Measurements from ENCODE around the gene AXL.

The AXL gene

DNA sequence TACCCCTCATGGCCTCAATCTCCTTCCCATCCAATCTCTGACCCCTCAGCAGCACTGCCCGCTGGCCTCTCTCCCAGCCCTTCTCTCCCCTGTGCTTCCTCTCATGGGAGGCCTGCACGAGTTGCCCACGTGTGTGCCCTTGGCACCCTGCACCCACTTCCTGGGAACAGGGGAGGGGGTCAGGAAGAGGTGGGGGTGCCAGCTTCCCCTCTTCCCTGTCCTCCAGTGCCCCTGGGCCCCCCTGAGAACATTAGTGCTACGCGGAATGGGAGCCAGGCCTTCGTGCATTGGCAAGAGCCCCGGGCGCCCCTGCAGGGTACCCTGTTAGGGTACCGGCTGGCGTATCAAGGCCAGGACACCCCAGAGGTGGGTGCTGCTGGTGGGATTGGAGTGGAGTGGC is 19.2 kb downstream of the AXL start:
- DNase-seq: no peak

- no peak for DNase-seq
Measured at GRCh38 chr19:41239363-41239762, 20.3 kb downstream of the AXL start.

- DNase-seq: no peak
Measured at GRCh38 chr19:41239961-41240574, 21.0 kb downstream of the AXL start.

DNA sequence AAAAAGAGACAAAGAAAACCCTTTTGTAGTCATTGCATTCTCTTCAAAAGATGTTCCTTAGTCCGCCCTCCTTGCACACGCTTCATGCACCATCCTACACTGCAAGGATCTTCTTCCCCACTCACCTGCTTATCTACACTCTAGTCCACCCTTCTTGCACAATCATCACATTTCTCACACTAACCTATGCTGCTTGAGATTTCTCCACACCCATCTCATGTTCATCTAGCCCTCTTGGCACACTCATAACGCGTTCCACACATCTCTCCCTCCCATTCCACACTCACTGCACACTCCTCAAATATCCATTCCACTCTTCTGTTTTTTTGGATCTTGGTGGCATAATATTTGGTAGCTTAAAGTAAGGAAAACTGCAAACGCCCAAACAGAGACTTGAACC is 22.8 kb downstream of the AXL start:
- DNase-seq: no peak

DNA sequence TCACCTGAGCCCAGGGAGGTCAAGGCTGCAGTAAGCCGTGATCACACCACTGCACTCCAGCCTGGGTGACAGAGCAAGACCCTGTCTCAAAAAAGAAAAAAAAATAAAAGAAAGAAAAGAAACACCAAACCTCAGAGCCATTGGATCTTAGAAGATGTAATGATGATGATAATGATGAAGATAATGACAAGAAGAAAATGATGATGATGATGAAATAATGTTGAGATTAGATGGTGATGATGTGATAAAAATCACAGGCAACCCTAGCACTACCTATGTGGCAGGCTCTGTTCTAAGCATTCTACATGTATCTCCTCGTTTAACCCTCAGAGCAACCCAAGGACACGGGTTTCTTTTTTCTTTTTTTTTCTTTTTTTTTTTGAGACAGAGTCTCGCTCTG is 25.1 kb downstream of the AXL start:
- DNase-seq: no peak

DNA sequence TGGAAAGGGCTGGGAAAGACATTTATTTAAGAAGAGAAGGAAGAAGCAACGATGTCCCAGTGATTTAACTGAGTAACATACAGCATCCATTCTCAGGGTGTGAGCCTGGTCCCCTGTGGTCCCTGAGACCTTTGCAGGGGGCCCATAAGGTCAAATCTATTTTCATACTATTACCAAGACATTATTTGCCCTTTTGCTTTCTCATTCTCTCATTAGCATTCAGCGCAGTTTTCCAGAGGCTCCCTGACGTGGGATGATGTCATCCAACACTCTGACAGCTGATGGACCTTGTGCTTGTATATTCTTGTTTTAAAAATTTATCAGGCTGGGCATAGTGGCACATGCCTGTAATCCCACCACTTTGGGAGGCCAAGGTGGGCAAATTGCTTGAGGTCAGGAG is 26.8 kb downstream of the AXL start:
- DNase-seq: no peak

DNA sequence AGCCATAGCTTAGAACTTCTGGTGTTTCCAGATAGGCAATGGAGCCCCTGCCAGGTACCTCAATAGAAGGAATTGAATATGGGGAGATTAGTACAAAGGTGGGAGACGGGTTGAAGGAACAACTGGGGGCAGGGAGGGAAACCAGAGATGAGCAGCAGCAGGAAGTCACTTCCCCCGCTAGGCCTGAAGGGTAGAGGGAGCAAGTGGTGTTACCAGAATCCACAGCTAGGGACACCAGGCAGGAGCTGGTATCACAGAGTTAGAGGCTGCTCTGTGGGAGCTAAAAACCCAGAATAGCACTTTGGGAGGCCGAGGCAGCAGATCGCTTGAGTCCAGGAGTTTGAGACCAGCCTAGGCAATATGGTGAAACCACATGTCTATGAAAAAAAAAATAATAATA is 29.9 kb downstream of the AXL start:
- DNase-seq: no peak

DNA sequence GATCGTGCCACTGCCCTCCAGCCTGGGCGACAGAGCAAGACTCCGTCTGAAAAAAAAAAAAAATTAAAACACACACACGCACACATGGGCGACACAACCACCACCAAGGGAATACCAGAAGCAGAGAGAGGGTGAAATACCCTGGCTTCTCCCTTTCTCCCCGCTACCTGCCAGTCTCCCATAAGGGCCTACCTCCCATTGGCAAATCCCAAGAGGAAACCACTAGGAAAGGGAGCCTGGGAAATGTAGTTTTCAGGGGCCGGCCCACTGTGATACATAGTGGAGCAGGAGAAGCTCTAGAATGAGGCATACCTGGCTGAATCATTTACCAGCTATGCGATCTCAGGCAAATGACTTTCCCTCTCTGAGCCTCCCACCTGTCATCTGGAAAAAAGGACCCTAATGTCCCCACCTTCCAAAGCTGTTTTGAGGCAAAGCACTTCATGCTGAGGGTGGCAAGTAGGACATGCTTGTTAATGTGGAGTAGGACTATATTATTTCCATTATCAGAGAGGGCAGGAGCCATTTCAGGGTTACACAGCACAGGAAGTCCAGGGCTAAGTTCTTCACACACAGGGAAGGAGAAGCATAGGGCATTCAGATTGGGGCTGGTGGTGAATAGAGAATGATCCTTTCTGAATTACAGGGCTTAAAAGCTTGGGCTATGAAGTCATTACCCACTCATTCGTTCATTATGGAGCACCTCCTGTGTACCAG is 30.8 kb downstream of the AXL start:
- DNase-seq: no peak

DNA sequence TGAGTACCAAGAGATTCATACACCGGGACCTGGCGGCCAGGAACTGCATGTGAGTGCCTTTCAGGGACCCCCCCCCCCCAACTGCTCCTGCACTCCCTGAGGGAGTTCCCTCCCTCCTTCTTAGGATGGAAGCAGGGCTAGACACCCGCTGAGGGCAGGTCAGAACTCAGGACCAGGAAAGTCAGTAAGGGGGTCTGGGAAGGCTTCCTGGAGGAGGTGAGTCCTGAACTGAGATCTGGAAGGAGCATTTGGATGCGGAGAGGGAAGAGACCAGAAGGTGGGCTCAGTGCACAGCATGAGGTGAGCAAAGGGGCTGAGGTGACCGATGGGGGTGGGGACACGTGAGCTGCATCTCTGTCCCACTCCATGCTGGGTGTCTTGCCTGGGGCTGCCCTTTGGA is 34.6 kb downstream of the AXL start:
- DNase-seq: no peak

DNA sequence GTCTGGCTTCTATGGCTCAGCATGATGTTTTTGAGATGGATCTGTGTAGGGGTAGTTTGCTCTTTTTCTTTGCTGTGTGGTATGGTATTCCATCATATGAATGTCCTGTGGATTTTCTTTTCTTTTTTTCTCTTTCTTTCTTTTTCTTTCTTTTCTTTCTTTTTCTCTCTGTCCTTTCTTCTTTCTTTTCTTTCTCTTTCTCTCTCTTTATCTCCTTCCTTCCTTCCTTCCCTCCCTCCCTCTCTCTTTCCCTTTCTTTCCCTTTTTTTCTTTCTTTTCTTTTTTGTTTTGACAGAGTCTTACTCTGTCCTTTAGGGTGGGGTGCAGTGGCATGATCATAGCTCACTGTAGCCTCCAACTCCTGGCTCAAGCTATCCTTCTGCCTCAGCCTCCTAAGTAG is 36.1 kb downstream of the AXL start:
- DNase-seq: no peak

- DNase-seq: no peak
Measured at GRCh38 chr19:41261474-41262190, 42.6 kb downstream of the AXL start.

DNA sequence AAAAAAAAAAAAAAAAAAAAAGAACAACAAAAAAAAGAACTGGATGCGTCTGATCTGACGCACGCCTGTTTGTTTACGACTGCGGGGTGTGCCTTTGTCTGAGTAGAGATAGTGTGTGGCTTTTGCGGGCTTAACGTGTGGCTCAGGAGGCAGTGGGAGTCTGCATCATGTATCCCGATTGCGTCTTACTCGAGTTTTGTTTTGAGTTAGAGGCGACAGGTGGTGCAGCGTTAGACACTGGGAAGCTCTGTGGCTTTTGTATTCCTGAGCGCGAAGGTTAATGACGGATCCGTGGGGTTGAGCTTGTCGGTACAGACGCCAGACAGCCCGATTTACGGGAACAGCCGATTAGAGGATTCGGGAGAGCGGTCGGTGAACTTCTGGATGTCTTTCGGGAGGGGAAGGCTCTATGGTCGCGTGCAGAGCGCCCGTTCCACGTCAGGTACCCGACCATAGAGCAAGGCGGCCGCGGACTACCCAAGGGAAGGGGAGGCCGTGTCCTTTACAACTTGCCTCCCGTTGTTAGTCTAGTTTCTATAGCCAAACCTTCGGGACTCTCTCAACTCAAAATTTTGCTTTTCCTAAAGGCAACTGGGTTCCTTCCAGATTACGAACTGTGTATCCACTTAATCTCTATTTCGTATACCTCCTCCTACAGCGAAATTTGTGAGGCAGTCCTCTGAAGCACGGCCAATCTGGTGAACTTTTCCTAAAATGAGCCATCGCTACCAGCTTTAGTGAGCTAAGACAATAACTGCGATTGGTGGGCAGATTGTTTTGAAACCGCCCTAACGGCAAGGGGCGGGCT is 44.2 kb downstream of the AXL start:
- peak; percentile 79 to 89 (median 88) for DNase-seq

DNA sequence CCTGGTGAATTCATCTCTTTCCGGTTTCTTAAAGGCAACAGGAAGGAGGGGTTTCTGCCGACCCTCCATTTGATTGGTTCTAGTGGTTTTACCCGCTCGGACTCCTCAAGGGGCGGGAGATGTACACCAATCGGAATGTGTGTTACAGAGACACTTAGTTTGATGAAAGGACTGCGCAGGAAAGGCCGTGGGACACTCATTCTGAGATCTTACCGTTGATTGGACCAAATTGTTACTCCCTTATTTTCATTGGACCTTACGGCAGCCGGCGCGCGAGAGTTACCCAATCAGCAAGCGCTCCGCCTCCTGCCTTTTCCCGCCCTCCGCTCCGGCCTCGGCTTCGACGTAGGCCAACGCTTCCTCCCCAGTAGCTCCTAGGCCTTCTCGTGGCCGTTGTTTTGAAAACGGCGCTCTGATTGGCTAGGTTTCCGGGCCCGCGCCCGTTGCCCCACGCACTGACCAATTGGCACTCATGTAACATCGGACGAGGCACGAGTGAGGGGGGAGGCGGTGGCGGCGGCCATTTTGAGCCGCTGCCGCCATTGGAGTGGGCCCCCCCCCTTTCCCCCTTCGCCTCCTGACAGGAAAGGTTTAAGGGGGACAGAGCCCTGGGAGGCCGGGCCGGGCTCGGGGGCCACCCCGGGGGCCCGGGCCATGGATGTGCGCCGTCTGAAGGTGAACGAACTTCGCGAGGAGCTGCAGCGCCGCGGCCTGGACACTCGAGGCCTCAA is 45.0 kb downstream of the AXL start, which contains the start of gene HNRNPUL1:
Gene HNRNPUL1, plus strand, starts transcription at position 523 of the 731 bp plus-strand sequence. Its CDS starts 132 bp downstream, at position 655.
- peak; percentile 100 for DNase-seq

- DNase-seq: peak; percentile 40 to 75 (median 71)
Measured at GRCh38 chr19:41264581-41265394, 45.8 kb downstream of the AXL start.

DNA sequence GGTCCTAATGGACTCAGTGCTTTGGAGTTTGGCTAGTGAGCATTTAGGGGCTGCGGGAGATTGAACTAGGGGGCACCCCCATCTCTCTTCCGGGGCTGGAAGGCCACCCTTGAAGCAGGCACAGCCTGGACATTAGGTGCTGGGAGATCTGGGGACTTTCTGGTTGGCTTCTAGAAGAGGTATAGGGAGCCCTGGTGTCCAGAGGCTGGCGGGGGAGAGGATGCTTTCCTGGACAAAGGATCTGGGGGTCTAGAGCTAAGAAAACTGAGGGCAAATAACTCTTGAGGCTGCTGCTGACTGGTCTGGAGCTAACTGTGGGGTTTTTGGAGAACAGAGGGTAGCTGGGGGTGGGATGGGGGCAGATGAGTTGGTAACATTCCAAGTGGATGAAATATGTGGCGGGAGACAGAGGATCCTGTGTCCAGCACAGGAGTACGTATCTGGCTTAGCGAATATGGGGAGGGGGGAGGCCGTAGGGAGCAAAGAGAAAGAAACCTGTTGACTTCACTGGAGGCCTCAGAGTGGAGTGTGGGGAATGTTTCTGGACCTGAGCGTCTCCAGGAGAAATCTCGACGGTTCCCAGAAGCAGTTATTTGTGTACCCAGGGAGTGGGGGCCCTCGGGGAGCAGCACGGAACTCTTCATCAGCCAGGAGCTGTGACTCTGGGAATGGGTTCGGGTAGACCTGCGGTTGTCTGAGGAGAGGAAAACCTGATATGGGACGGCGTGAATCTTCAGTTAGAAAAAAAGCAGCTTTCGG is 46.6 kb downstream of the AXL start:
- peak in 2 of 3 experiments; percentile 47 to 59 for DNase-seq

DNA sequence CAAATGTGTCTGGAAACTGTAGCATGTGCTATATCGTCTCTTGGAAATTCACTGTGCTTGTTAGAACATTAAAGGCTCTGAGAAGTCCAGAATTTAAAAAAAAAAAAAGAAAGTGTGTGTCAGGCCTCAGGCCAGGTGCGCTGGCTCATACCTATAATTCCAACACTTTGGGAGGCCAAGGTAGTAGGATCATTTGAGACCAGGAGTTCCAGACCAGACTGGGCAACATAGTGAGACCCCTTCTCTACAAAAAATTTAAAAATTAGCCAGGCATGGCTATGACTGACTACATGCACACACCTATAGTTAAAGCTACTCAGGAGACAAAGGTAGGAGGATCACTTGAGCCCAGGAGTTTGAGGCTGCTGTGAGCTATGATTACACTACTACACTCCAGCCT is 50.0 kb downstream of the AXL start:
- DNase-seq: no peak

DNA sequence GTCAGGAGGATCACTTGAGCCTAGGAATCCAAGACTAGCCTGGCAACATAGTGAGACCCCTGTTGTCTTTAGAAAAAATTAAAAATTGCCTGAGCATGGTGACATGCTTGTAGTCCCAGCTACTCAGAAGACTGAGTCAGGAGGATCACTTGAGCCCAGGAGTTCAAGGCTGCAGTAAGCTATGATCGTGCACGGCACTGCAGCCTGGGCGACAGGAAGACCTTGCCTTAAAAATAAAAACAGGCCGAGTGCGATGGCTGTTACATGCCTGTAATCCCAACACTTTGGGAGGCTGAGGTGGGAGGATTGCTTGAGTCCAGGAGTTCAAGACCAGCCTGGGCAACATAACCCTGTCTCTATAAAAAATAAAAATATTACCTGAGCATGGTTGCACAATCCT is 50.5 kb downstream of the AXL start:
- DNase-seq: no peak

GRCh38 chr19:41273076-41273475 is 54.1 kb downstream of the AXL start:
- no peak for DNase-seq

- no peak for DNase-seq
Measured at GRCh38 chr19:41274802-41275201, 55.8 kb downstream of the AXL start.

DNA sequence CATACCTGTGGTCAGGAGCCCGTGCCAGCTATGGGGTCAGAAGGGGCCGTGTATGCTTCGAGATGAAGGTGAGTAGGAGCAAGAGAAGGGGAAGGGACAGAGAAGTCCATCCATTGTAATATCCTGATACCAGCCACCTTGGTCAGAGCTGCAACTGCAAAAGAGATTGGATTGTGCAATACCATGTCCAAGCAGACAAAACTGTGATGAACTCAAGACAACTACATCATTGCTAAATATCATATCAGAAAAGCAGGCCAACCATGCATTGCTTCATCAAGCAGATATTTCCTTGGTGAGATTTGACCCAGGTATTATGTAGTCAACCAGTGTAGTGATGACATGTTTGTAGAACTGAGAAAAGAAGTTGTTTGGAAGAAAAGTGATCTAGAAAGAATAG is 57.2 kb downstream of the AXL start:
- no peak for DNase-seq

- no peak for DNase-seq
Measured at GRCh38 chr19:41278478-41278877, 59.5 kb downstream of the AXL start.
